Skin of body (tissue), 2 donors: Measurements from ENCODE around the gene SOX18. TPM values are rescaled to one million over a fixed set of nuclear protein-coding genes. Genes with fewer than 3 reads are reported as not detected.
A peak's percentile ranks its signal among the peaks of the same experiment; 100 is the strongest.
"Not testable (repeated sequence)": the region's sequence is repeated elsewhere in the genome, so short reads cannot be mapped to it uniquely, and the experiment has no call there.

Experiments
- DNase-seq: peaks from one replicate; lab custom pipeline; 2025; lab: John Stamatoyannopoulos, UW
- total RNA-seq: library from RNA; depleted of rRNA; stranded (reverse); fragments of >200 nt; gene quantifications from one replicate; pipeline ENCODE4 v1.2.3, GENCODE V29; 2014

Gene SOX18
- total RNA-seq = 3.7 TPM

DNA sequence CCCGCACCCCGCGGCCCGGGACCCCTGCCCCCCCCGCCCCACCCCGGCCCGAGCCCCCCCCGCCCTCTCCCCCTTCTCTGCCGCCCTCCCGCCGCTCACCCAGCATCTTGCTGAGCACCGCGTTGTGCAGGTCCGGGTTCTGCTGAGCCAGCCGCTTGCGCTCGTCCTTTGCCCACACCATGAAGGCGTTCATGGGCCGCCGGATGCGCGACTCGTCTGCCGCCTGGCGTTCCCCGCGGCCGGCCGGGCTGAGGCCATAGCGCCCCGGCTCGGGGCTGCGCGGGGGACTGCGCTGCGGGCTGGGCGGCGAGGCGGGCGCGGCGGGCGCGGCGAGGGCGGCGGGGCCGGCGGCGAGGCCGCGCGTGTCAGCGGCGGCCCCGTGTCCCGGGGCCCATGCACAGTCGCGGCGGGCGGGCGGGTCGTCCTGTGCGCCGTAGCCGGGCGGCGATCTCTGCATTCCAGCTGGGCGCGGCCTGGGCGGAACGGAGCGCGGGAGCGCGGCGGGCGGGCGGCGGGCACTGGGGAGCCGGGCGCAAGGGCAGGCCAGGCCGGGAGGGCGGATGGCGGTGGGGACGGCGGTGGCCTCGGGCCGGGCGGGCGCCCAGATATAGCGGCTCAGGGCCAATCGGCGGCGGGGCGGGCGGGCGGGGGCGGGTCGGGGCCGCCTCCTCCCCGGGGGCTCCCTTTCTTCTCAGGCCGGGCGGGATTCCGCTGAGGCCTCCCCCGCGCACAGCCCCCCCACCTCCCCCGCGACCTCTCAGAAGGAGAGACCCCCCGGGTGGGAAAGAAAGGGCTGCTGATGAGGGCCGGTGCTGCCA is at the start of gene SOX18:
TSS of gene SOX18 (minus strand) at position 580 of the 818 bp plus-strand sequence. CDS start at position 457, 123 bp downstream.
- DNase-seq = no peak

DNA sequence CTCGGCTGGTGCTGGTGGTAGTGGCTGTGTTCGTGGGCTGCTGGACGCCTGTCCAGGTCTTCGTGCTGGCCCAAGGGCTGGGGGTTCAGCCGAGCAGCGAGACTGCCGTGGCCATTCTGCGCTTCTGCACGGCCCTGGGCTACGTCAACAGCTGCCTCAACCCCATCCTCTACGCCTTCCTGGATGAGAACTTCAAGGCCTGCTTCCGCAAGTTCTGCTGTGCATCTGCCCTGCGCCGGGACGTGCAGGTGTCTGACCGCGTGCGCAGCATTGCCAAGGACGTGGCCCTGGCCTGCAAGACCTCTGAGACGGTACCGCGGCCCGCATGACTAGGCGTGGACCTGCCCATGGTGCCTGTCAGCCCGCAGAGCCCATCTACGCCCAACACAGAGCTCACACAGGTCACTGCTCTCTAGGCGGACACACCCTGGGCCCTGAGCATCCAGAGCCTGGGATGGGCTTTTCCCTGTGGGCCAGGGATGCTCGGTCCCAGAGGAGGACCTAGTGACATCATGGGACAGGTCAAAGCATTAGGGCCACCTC is 49.1 kb upstream of the SOX18 start:
- DNase-seq = no peak

DNA sequence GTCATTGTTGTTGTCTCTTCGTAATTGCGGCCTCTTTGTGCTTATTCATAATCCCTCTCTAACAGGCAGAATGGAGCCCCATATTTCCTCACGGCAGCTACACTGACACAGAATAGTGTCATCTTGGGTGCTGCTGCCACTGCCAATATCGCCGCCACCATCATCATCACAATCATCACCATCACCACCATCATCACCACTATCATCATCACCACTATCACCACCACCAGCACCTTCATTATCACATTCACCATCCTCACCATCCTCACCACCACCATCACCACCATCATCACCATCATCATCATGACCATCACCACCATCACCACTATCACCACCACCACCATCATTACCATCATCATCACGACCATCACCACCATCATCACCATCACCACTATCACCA is 47.1 kb upstream of the SOX18 start:
- no peak for DNase-seq

DNA sequence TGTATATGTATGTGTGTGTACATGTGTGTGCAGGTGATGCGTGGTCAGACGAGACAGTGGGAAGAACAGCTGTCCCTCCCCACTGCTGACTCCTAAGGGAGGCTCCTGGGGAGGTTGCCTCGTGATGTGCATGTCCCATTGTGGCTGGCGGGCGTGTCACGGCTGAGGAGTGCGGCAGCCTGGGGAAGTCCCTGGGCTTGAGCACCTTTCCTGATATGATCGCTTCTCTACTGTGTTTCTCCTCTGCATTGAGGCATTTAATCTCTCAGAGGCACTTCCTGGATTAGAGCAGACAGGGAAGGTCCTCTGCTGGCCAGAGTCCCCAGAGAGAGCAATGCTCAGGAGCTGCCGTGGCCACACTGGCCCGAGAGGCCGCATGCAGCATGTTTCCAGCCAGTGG is 46.5 kb upstream of the SOX18 start:
- no peak for DNase-seq

DNA sequence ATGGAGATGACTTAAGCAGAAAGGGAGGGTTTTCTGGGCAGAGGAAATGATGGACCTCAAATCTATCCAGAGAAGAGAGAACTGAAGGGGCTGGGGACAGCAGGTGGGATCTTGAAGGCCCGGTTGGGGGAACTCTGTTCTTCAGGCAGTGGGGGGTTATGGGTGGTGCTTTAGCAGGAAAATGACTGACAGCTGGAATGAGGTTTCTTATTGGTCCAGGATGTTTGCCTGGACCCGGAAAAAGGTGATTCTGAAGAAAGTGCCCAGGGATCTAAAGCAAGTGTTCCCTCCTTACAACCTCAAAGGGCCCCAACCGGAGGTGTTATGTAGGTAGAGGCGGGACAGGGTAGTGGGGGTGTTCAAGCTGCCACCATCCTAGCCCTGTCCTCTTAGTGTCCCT is 46.0 kb upstream of the SOX18 start:
- DNase-seq = no peak

DNA sequence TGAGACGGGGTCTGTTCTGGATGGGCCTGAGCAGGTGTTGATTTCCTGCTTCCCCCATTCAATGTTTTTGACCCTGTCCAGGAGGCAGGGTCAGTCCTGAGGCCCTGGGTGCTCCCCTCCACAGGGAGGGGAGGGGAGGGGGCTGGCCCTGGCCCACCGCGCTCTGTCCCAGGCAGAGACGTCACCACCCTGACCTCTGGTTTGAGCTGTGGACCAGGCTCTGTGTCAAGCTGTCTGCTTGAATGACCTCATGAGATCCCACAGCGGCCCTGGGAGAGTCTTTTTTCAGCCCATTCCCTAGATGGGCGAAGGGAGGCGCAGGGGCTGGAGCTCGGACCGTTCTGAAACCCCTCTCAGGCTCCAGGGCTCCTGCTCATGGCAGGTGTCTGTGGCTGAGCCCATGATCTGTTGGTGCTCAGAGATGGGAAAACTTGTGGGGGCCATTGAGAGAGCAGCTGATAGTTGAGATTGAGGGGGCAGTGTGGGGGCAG is 43.6 kb upstream of the SOX18 start:
- no peak for DNase-seq

DNA sequence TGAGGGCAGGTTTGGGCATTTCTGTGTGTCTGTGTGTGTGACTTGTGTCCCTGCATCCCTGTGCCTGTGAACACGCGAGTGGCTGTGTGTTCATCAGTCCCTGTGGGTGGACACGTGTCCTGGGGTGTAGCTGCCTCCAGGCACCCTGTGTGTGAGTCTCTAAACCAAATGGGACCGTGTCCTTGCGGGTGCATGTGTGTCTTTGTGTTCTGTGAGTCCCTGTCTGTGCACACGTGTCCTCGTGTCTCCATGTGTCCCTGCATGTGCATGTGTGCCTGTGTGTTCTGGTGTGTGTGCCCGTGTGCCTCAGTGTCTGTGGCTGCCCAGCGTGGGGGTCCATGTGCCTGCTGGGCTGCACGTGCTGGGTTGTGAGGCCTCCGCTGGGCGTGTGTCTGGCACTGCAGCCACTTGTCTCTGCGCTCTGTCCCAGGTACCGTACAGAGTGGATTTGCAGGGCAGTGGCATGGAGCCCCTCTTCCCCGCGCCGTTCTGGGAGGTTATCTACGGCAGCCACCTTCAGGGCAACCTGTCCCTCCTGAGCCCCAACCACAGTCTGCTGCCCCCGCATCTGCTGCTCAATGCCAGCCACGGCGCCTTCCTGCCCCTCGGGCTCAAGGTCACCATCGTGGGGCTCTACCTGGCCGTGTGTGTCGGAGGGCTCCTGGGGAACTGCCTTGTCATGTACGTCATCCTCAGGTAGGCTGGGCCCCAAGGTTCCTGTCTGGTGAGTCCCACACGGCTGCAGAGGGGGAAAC is 43.0 kb upstream of the SOX18 start:
- no peak for DNase-seq

DNA sequence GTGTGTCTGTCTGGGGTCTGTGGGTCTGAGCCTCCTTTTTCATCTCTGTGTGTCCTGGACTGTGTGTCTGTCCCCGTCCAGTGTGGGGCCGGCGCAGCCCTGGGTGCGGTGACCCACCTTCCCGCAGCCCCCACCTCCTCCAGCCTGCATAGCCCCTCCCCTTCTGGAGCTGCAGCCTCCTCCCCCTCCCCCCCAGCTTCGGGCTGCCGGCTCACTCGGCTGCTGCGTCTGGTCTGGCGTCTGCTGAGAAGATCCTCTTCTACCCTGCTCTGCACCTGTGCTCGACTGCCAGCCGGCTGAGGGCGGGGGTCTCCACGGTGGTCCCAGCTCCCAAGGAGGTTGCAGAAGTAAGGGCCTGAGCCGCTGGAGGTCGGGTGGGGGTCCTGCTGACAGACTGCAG is 42.3 kb upstream of the SOX18 start:
- DNase-seq = no peak

DNA sequence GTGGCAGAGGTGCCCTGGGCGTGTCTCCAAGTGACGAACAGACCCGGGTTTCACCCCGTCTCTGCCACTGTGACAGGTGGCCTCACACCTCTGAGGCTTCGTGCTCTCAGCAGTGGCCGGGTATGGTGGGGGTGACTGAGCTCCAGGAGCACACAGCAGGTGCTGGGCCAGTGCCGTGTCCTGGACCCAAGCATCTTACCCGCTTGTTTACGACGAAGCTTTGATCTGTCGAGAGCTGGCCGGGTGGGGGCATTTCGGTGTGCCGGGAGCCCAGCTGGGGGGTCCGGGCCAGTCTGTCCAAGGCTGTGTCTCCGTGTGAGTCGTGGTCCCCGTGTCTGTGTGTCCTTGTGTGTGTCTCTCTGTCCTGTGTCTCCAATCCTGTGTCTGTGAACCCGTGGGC is 41.9 kb upstream of the SOX18 start:
- DNase-seq = no peak

DNA sequence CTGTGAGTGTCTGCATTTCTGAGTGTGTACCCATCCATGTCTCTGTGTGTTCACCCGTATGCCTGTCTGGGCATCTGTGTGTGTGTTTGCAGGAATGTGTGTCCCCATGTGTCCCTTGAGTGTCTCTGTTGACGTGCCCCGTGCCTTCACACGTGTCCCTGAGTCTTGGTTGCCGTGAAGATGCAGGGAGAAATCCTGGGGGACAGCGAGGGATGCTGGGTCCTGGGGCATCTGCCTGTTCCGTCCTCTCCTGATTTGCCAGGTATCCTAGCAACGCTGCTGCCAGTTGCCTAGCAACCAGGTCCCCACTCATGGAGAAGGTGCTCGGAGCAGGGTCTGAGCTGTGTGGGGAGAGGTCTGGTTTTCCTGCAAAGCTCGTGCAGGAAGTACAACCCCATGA is 40.7 kb upstream of the SOX18 start:
- no peak for DNase-seq

DNA sequence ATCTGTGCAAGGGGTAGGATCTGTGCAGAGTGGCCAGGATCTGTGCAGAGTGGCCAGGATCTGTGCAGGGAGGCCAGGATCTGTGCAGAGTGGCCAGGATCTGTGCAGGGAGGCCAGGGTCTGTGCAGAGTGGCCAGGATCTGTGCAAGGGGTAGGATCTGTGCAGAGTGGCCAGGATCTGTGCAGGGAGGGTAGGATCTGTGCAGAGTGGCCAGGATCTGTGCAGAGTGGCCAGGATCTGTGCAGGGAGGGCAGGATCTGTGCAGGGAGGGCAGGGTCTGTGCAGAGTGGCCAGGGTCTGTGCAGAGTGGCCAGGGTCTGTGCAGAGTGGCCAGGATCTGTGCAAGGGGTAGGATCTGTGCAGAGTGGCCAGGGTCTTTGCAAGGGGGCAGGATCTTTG is 39.1 kb upstream of the SOX18 start:
- not testable (repeated sequence) for DNase-seq

DNA sequence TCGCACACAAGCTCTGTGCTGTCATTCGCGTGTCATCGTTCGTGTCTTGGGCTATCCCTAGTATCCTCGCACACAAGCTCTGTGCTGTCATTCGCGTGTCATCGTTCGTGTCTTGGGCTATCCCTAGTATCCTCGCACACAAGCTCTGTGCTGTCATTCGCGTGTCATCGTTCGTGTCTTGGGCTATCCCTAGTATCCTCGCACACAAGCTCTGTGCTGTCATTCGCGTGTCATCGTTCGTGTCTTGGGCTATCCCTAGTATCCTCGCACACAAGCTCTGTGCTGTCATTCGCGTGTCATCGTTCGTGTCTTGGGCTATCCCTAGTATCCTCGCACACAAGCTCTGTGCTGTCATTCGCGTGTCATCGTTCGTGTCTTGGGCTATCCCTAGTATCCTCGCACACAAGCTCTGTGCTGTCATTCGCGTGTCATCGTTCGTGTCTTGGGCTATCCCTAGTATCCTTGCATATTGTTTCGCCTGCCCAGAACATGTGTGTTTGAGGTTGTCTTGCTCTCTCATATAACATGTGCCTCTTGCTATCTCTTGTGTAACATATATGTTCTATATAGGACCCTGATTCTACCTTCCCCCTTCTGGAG is 37.9 kb upstream of the SOX18 start:
- DNase-seq = not testable (repeated sequence)

DNA sequence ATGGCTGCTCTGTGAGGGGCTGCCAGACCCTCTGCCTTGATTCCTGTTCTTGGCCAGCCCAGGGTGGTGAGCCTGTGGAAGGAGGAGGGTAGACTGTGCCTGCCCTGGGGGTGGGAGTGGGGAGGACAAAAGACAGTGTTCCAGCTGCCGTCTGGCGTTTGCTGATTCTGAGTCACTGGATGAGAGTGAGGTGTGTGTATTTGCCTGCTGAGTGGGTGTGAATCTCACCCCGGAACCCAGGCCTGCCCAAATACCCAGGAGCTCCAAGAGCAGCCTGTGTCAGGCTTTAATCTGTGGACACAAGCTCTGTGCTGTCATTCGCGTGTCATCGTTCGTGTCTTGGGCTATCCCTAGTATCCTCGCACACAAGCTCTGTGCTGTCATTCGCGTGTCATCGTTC is 37.4 kb upstream of the SOX18 start:
- DNase-seq = no peak

DNA sequence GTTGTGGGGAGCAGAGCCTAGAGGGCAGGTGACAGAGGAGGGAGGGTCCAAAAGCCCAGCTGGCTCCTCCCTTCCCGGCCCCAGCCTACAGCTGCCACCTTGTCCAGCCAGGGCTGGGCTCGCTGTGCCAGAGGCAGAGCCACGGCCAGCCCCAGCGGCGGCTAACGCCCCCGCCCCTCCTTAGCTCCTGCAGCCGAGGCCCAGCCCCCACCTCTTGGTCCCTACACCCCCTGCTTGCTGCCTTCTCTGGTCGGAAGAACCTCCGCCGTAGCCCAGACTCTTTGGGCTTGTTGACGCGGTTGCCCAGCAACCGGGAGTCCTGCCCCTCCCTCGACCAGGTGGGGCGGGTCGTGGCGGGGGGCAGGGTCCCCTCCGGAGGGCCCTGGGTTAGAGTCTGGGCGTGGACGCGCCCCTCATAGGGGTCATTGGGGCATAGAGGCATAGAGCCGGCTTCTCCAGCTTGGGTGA is 35.3 kb upstream of the SOX18 start:
- no peak for DNase-seq

DNA sequence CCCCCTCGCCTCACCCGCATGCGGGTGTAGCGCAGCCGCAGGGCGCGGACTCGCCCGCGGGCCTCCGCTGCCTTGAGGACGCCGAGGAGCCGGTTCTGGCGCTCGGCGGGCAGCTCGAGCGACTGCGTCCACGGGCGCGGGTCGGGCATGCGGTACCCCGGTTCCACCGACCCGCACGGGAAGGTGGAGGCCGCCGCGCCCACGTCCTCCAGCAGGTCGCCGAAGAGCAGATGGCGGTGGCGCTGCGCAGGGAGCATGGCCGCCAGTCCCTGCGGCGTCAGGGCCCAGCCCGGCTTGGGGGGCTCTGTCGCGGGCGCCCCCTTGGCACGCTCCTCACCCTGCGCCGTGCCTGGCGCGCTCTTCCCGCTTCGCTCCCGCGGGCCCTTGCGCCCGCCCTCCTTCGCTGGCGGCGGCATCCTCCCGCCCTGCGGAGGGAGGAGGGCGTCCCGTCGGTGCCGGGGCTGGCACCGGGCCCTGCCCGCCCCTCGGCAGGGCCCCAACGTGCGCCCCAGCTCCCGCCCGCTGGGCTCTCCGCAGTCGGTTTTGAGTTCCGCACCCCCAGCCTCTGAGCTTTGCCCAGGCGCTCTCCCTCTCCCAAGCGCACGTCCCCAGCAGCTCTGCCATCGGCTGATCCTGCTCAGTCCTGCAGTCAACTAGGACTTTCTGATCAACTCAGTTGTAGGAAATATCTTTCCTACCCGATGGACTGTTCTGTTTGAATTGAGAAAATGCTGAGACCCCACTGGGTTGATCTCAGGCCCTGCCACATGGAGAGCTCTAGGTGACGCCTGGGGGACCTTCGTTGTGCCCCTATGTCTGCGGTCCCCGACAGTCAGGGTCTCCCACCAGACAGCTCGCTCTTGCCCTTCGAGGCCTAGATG is 34.6 kb upstream of the SOX18 start, which contains the start of gene LKAAEAR1:
TSS of gene LKAAEAR1 (minus strand) at position 595 of the 881 bp plus-strand sequence. CDS start at position 416, 179 bp downstream.
- no peak for DNase-seq

DNA sequence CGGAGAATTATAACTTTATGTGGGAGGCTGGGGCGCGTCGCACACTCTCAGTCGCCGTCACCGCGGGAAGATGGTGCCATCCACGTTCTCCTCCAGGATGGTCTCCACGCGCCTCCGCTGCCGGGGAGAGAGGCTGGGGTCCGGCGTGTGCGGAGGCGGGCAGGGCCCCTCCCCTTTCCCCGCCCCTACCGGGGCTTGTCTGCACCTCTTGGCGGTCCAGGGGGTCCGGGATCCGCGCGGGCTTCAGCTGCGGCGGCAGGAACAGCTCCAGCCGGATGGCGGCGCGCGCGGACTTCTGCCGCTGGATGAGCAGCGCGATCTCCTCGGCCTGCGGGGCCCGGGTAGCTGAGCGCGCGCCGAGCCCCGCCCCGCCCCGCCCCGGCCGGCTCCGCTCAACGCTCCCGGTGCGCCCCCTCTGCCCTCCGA is 34.0 kb upstream of the SOX18 start:
- peak; percentile 25 for DNase-seq

DNA sequence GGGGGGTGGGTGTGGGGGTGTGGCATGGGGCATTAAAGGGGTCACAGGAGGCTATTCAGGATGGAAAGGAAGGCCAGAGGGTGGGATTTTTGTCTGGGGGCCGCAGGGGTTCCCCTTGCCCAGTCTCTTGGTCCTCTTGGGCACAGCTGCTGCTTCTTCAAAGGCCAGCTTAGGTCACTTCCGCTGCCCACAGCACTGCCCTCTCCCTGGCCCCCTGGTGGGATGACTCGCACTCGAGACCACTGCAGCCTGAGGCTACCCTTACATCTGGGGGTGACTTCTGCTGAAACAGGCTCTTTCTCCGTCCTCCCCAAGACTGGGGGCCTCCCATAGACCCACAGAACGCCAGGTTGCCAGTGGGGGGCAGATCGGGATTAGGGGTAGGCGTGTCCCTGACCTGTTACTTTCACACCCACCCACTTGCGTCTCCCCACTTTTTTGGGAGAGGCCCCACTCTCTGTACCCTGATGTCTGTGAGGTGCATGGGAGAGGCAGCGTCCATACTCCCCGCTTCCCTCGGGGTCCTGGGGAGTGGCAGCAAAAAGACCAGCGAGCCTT is 33.5 kb upstream of the SOX18 start:
- DNase-seq = no peak

DNA sequence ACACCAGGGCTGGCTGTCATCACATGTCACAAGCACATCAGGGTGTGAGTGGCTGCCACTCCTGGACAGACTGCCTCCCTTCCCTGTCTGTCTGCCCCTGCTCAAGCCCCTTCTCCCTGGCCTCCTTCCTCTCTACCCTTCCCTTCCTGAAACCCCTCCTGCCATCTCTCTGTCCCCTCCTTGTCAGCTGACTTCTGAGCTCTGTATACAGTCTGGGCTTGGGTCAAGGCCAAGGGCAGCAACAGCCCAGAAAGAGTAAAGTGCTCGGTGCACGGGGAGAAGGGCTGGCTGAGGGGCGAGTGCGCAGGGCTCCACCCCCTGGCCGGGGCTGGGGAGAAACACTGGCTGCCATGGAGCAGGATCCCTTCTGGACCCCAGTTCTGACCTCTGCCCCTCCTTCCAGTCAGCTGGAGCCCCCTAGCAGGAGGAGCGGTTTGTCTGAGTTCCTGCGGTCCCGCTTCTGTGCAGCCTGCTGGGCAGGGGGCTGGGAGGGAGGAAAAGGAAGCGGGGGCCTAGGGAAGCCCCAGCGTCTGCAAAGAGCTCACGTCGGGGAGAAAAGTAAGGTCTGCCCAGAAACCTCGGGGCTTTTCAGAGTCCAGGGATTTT is 32.8 kb upstream of the SOX18 start:
- DNase-seq = no peak

DNA sequence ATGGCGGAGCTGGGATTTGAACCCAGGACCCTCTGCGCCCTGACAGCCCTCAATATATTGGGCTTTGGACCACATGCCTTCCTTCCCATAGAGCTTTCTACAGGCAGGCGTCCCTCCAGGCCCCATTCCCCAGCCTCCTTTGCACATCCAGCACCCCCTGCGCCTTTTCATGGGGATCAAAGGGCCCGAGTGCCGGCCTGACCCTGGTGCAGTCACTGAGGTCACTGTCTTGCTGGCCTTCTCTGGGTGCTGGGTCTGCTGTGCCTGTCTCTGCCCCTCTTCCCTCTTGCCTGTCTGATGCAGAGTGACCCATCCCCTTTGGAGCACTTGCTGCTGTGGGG is 32.2 kb upstream of the SOX18 start:
- no peak for DNase-seq
